ENCODE data around the gene TCF4.

Gene TCF4

DNA sequence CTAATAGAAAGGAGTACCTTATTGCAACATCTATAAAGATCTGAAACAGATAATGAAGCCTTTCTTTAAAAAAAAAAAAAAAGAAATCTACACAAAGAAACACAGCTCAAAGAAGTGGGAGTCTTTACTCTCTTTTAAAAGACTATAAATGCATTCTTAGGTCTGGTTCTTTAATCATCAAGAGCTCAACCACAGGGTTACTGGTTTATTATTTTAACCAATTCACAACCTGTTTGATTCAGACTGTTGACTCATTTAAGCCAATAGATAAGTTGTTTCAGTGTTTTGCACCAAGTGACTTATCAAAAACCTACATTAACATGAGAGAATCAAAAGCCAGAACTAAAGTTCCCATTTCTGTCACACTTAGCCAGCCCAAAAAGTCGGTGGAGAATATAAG, 93.1 kb downstream of the TCF4 start:
- no peak overlapping the region for H3K4me3 ChIP-seq (replicated peaks; ENCODE audit: insufficient read depth, low read length)
- TF ChIP-seq, protein P1, sequence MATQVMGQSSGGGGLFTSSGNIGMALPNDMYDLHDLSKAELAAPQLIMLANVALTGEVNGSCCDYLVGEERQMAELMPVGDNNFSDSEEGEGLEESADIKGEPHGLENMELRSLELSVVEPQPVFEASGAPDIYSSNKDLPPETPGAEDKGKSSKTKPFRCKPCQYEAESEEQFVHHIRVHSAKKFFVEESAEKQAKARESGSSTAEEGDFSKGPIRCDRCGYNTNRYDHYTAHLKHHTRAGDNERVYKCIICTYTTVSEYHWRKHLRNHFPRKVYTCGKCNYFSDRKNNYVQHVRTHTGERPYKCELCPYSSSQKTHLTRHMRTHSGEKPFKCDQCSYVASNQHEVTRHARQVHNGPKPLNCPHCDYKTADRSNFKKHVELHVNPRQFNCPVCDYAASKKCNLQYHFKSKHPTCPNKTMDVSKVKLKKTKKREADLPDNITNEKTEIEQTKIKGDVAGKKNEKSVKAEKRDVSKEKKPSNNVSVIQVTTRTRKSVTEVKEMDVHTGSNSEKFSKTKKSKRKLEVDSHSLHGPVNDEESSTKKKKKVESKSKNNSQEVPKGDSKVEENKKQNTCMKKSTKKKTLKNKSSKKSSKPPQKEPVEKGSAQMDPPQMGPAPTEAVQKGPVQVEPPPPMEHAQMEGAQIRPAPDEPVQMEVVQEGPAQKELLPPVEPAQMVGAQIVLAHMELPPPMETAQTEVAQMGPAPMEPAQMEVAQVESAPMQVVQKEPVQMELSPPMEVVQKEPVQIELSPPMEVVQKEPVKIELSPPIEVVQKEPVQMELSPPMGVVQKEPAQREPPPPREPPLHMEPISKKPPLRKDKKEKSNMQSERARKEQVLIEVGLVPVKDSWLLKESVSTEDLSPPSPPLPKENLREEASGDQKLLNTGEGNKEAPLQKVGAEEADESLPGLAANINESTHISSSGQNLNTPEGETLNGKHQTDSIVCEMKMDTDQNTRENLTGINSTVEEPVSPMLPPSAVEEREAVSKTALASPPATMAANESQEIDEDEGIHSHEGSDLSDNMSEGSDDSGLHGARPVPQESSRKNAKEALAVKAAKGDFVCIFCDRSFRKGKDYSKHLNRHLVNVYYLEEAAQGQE (IDR thresholded peaks at IDR 0.05; ENCODE audit: insufficient replicate concordance, low read depth) = no peak
- TF ChIP-seq, protein P2, sequence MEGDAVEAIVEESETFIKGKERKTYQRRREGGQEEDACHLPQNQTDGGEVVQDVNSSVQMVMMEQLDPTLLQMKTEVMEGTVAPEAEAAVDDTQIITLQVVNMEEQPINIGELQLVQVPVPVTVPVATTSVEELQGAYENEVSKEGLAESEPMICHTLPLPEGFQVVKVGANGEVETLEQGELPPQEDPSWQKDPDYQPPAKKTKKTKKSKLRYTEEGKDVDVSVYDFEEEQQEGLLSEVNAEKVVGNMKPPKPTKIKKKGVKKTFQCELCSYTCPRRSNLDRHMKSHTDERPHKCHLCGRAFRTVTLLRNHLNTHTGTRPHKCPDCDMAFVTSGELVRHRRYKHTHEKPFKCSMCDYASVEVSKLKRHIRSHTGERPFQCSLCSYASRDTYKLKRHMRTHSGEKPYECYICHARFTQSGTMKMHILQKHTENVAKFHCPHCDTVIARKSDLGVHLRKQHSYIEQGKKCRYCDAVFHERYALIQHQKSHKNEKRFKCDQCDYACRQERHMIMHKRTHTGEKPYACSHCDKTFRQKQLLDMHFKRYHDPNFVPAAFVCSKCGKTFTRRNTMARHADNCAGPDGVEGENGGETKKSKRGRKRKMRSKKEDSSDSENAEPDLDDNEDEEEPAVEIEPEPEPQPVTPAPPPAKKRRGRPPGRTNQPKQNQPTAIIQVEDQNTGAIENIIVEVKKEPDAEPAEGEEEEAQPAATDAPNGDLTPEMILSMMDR (IDR thresholded peaks at IDR 0.05; ENCODE audit: insufficient read depth, low read length) = no peak
- TF ChIP-seq SPI1 (IDR thresholded peaks at IDR 0.05; ENCODE audit: borderline replicate concordance, low read depth) (no peak), POLR2AphosphoS5 (IDR thresholded peaks at IDR 0.05; ENCODE audit: low read depth) (no peak), GABPA (IDR thresholded peaks at IDR 0.05; ENCODE audit: low read depth) (no peak)
- no peak for DNase-seq (ENCODE audit: low read depth in 1 of 2, low spot score in 1 of 2)
- no peaks in the 10 kb centered on the region for H3K27me3 ChIP-seq (ENCODE audit: insufficient read depth, poor library complexity, severe bottlenecking)
- no peak overlapping the region for H3K27ac ChIP-seq (replicated peaks)

DNA sequence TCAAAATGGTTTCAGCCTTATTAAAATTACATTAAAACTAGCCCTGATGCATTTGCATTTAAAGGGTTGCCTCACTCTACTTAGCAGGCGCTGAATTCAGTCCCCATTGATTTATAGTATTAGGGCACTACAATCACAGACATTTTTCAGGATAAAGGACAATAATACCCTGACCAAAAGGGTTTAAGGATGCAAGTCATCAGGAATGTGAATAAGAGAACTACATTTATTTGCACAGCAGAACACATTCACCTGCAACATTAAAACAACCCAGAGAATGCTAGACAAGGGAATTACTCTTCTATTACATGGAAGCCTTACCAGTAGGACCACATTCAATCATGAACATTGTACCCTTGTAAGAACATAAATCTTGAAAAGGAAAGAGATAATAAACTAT, 93.6 kb downstream of the TCF4 start:
- H3K4me3 ChIP-seq (replicated peaks; ENCODE audit: insufficient read depth, low read length) = no peak overlapping the region
- no peak overlapping the region for H3K27ac ChIP-seq (replicated peaks)
- no peak for TF ChIP-seq GABPA (IDR thresholded peaks at IDR 0.05; ENCODE audit: low read depth)
- TF ChIP-seq, protein P2 (IDR thresholded peaks at IDR 0.05; ENCODE audit: insufficient read depth, low read length) = no peak
- H3K27me3 ChIP-seq (ENCODE audit: insufficient read depth, poor library complexity, severe bottlenecking) = no peaks in the 10 kb centered on the region
- DNase-seq (ENCODE audit: low read depth in 1 of 2, low spot score in 1 of 2) = no peak

DNA sequence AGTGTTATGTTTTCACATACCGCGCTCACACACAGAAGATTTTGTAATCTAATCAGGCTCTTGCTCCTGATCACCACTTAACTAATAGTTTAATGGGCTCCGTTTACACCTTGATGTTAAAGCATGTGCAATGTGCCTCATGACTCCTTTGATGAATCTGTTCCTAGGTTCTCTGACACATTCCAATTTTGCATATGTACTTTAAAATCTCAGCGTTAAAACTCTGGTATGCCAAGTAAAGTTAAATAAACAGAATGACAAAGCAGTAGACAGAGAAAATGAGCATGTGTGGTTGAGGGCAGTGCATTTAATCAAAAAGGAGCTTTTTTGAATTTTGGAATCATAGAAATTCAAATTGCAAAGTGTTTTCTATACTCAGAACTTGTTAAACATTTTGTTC, 96.4 kb downstream of the TCF4 start:
- Histone ChIP-seq H3K27ac (replicated peaks) (no peak overlapping the region), H3K4me3 (replicated peaks; ENCODE audit: insufficient read depth, low read length) (no peak overlapping the region), H3K27me3 (ENCODE audit: insufficient read depth, poor library complexity, severe bottlenecking) (no peaks in the 10 kb centered on the region)
- no peak for DNase-seq (ENCODE audit: low read depth in 1 of 2, low spot score in 1 of 2)
- no peak for TF ChIP-seq GABPA (IDR thresholded peaks at IDR 0.05; ENCODE audit: low read depth)
- TF ChIP-seq POLR2AphosphoS5 (IDR thresholded peaks at IDR 0.05; ENCODE audit: low read depth) = no peak
- TF ChIP-seq, protein P2 (IDR thresholded peaks at IDR 0.05; ENCODE audit: insufficient read depth, low read length) = no peak
- TF ChIP-seq, protein P1 (IDR thresholded peaks at IDR 0.05; ENCODE audit: insufficient replicate concordance, low read depth) = no peak
- TF ChIP-seq SPI1 (IDR thresholded peaks at IDR 0.05; ENCODE audit: borderline replicate concordance, low read depth) = no peak

Measured in HL-60 (cell line).